ENCODE data around the gene NPAS3.

Gene NPAS3

DNA sequence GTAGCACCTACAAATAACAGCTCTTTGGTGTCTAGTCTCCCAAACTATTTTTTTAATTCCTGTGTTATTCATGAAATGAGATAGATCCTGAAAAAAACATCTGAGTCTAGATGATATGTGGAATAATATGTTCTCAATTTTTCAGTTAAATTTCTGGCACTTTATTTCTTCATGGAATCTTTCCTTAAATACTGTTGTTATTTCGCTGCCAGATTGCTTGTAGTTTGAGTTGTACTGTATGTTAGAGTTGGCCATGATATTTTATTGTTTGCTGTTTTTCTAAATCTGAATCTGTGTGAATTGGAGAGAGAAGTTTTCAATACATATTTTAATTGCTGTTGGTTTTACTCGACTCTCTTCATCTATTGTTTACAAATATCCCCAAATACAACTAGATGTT is 511.7 kb downstream of the NPAS3 start:
- TF ChIP-seq, protein P1, sequence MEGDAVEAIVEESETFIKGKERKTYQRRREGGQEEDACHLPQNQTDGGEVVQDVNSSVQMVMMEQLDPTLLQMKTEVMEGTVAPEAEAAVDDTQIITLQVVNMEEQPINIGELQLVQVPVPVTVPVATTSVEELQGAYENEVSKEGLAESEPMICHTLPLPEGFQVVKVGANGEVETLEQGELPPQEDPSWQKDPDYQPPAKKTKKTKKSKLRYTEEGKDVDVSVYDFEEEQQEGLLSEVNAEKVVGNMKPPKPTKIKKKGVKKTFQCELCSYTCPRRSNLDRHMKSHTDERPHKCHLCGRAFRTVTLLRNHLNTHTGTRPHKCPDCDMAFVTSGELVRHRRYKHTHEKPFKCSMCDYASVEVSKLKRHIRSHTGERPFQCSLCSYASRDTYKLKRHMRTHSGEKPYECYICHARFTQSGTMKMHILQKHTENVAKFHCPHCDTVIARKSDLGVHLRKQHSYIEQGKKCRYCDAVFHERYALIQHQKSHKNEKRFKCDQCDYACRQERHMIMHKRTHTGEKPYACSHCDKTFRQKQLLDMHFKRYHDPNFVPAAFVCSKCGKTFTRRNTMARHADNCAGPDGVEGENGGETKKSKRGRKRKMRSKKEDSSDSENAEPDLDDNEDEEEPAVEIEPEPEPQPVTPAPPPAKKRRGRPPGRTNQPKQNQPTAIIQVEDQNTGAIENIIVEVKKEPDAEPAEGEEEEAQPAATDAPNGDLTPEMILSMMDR (IDR thresholded peaks at IDR 0.05; ENCODE audit: insufficient read depth, low read length) = no peak
- TF ChIP-seq SPI1 (IDR thresholded peaks at IDR 0.05; ENCODE audit: borderline replicate concordance, low read depth) (no peak), POLR2AphosphoS5 (IDR thresholded peaks at IDR 0.05; ENCODE audit: low read depth) (no peak), GABPA (IDR thresholded peaks at IDR 0.05; ENCODE audit: low read depth) (no peak)
- TF ChIP-seq, protein P2, sequence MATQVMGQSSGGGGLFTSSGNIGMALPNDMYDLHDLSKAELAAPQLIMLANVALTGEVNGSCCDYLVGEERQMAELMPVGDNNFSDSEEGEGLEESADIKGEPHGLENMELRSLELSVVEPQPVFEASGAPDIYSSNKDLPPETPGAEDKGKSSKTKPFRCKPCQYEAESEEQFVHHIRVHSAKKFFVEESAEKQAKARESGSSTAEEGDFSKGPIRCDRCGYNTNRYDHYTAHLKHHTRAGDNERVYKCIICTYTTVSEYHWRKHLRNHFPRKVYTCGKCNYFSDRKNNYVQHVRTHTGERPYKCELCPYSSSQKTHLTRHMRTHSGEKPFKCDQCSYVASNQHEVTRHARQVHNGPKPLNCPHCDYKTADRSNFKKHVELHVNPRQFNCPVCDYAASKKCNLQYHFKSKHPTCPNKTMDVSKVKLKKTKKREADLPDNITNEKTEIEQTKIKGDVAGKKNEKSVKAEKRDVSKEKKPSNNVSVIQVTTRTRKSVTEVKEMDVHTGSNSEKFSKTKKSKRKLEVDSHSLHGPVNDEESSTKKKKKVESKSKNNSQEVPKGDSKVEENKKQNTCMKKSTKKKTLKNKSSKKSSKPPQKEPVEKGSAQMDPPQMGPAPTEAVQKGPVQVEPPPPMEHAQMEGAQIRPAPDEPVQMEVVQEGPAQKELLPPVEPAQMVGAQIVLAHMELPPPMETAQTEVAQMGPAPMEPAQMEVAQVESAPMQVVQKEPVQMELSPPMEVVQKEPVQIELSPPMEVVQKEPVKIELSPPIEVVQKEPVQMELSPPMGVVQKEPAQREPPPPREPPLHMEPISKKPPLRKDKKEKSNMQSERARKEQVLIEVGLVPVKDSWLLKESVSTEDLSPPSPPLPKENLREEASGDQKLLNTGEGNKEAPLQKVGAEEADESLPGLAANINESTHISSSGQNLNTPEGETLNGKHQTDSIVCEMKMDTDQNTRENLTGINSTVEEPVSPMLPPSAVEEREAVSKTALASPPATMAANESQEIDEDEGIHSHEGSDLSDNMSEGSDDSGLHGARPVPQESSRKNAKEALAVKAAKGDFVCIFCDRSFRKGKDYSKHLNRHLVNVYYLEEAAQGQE (IDR thresholded peaks at IDR 0.05; ENCODE audit: insufficient replicate concordance, low read depth) = no peak
- Histone ChIP-seq H3K27ac (replicated peaks) (no peak overlapping the region), H3K4me3 (replicated peaks; ENCODE audit: insufficient read depth, low read length) (no peak overlapping the region), H3K27me3 (ENCODE audit: insufficient read depth, poor library complexity, severe bottlenecking) (no peaks in the 10 kb centered on the region)
- no peak for DNase-seq (ENCODE audit: low read depth in 1 of 2, low spot score in 1 of 2)

DNA sequence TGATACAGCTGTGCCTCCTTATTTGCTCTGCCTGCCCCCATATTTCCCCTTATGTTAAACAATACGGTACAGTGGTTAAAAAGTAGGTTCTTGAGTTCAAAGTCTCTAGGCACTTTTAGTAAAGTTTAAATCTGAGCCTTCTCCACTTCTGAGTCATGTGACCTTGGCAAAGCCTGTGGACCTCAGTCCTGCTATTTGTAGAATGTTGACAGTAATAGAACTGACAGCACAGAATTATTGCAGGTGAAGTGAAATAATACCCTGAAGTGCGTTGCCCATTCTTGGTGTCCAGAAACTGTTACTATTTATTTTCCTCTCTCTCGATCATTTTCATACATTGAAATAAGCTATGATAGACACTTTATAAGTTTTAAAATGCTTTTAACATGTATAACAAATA is 512.5 kb downstream of the NPAS3 start:
- no peak for DNase-seq (ENCODE audit: low read depth in 1 of 2, low spot score in 1 of 2)
- Histone ChIP-seq H3K4me3 (replicated peaks; ENCODE audit: insufficient read depth, low read length) (no peak overlapping the region), H3K27ac (replicated peaks) (no peak overlapping the region), H3K27me3 (ENCODE audit: insufficient read depth, poor library complexity, severe bottlenecking) (no peaks in the 10 kb centered on the region)
- TF ChIP-seq GABPA (IDR thresholded peaks at IDR 0.05; ENCODE audit: low read depth) = no peak
- TF ChIP-seq, protein P2 (IDR thresholded peaks at IDR 0.05; ENCODE audit: insufficient replicate concordance, low read depth) = no peak

DNA sequence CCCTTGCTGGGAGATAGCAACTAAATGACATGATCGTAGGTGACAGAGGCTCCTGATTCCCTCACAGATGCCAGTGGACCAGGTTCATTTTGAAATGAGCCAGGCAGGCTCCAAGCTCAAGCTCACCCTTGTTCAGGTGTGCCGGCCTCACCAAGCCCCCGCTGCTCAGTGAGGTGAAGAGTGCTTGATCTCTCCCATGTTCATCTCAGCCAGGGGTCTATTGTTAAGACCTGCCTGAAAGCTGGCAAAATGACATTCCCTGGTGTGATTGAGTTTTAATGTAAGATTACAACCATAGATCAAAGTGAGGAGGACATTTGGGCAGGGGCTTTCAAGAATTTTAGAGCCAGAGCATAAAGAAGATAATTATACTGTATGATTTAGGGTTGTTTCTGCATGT is 514.3 kb downstream of the NPAS3 start:
- TF ChIP-seq, protein P1 (IDR thresholded peaks at IDR 0.05; ENCODE audit: insufficient read depth, low read length) = no peak
- TF ChIP-seq GABPA (IDR thresholded peaks at IDR 0.05; ENCODE audit: low read depth) = no peak
- no peak for TF ChIP-seq SPI1 (IDR thresholded peaks at IDR 0.05; ENCODE audit: borderline replicate concordance, low read depth)
- TF ChIP-seq, protein P2 (IDR thresholded peaks at IDR 0.05; ENCODE audit: insufficient replicate concordance, low read depth) = no peak
- no peak for TF ChIP-seq POLR2AphosphoS5 (IDR thresholded peaks at IDR 0.05; ENCODE audit: low read depth)
- no peak overlapping the region for H3K4me3 ChIP-seq (replicated peaks; ENCODE audit: insufficient read depth, low read length)
- H3K27ac ChIP-seq (replicated peaks) = no peak overlapping the region
- no peaks in the 10 kb centered on the region for H3K27me3 ChIP-seq (ENCODE audit: insufficient read depth, poor library complexity, severe bottlenecking)
- no peak for DNase-seq (ENCODE audit: low read depth in 1 of 2, low spot score in 1 of 2)

All from HL-60 (cell line).